ENCODE measurements around the gene SNCA.

Gene SNCA

GRCh38 chr4:89813197-89813596 lies 23.8 kb downstream of the SNCA start:
- DNase-seq: no peak

- DNase-seq: no peak
Observed at GRCh38 chr4:89807441-89808140, 29.4 kb downstream of the SNCA start.

- DNase-seq: no peak
Observed at GRCh38 chr4:89805297-89805696, 31.7 kb downstream of the SNCA start.

GRCh38 chr4:89803915-89804314 lies 33.0 kb downstream of the SNCA start:
- no peak for DNase-seq

- DNase-seq: no peak
Observed at GRCh38 chr4:89803036-89803435, 33.9 kb downstream of the SNCA start.

GRCh38 chr4:89800527-89801103 lies 36.3 kb downstream of the SNCA start:
- DNase-seq: no peak

GRCh38 chr4:89800012-89800516 lies 36.9 kb downstream of the SNCA start:
- DNase-seq: no peak

GRCh38 chr4:89799071-89799470 lies 37.9 kb downstream of the SNCA start:
- DNase-seq: no peak

GRCh38 chr4:89797117-89797516 lies 39.8 kb downstream of the SNCA start:
- no peak for DNase-seq

- no peak for DNase-seq
Observed at GRCh38 chr4:89788206-89789072, 48.5 kb downstream of the SNCA start.

GRCh38 chr4:89784686-89785231 lies 52.2 kb downstream of the SNCA start:
- DNase-seq: no peak

GRCh38 chr4:89781321-89781720 lies 55.6 kb downstream of the SNCA start:
- DNase-seq: no peak

GRCh38 chr4:89773805-89774204 lies 63.2 kb downstream of the SNCA start:
- DNase-seq: no peak

- no peak for DNase-seq
Observed at GRCh38 chr4:89769856-89770255, 67.1 kb downstream of the SNCA start.

- no peak for DNase-seq
Observed at GRCh38 chr4:89767924-89768323, 69.0 kb downstream of the SNCA start.

- no peak for DNase-seq
Observed at GRCh38 chr4:89765966-89766365, 71.0 kb downstream of the SNCA start.

GRCh38 chr4:89765528-89765927 lies 71.4 kb downstream of the SNCA start:
- DNase-seq: no peak

- DNase-seq: no peak
Observed at GRCh38 chr4:89762311-89762710, 74.7 kb downstream of the SNCA start.

GRCh38 chr4:89759426-89759825 lies 77.5 kb downstream of the SNCA start:
- no peak for DNase-seq

GRCh38 chr4:89757154-89757719 lies 79.7 kb downstream of the SNCA start:
- DNase-seq: no peak

GRCh38 chr4:89755220-89755619 lies 81.7 kb downstream of the SNCA start:
- DNase-seq: no peak

- no peak for DNase-seq
Observed at GRCh38 chr4:89754531-89754930, 82.4 kb downstream of the SNCA start.

- no peak for DNase-seq
Observed at GRCh38 chr4:89753601-89754066, 83.3 kb downstream of the SNCA start.
